ENCODE data around the gene ATP5F1B. TPM values are rescaled to one million over a fixed set of nuclear protein-coding genes. Genes with fewer than 3 reads are reported as not detected.

Gene ATP5F1B
- total and polyA plus RNA-seq, 2 of the 13 experiments (the other 11 are each of a cell fraction or from before 2014, with no cell fraction given), result 1,051 to 1,180 TPM

GRCh38 chr12:56622535-56622934 is 23.2 kb downstream of the ATP5F1B start (continued):
- TF ChIP-seq, protein P1, sequence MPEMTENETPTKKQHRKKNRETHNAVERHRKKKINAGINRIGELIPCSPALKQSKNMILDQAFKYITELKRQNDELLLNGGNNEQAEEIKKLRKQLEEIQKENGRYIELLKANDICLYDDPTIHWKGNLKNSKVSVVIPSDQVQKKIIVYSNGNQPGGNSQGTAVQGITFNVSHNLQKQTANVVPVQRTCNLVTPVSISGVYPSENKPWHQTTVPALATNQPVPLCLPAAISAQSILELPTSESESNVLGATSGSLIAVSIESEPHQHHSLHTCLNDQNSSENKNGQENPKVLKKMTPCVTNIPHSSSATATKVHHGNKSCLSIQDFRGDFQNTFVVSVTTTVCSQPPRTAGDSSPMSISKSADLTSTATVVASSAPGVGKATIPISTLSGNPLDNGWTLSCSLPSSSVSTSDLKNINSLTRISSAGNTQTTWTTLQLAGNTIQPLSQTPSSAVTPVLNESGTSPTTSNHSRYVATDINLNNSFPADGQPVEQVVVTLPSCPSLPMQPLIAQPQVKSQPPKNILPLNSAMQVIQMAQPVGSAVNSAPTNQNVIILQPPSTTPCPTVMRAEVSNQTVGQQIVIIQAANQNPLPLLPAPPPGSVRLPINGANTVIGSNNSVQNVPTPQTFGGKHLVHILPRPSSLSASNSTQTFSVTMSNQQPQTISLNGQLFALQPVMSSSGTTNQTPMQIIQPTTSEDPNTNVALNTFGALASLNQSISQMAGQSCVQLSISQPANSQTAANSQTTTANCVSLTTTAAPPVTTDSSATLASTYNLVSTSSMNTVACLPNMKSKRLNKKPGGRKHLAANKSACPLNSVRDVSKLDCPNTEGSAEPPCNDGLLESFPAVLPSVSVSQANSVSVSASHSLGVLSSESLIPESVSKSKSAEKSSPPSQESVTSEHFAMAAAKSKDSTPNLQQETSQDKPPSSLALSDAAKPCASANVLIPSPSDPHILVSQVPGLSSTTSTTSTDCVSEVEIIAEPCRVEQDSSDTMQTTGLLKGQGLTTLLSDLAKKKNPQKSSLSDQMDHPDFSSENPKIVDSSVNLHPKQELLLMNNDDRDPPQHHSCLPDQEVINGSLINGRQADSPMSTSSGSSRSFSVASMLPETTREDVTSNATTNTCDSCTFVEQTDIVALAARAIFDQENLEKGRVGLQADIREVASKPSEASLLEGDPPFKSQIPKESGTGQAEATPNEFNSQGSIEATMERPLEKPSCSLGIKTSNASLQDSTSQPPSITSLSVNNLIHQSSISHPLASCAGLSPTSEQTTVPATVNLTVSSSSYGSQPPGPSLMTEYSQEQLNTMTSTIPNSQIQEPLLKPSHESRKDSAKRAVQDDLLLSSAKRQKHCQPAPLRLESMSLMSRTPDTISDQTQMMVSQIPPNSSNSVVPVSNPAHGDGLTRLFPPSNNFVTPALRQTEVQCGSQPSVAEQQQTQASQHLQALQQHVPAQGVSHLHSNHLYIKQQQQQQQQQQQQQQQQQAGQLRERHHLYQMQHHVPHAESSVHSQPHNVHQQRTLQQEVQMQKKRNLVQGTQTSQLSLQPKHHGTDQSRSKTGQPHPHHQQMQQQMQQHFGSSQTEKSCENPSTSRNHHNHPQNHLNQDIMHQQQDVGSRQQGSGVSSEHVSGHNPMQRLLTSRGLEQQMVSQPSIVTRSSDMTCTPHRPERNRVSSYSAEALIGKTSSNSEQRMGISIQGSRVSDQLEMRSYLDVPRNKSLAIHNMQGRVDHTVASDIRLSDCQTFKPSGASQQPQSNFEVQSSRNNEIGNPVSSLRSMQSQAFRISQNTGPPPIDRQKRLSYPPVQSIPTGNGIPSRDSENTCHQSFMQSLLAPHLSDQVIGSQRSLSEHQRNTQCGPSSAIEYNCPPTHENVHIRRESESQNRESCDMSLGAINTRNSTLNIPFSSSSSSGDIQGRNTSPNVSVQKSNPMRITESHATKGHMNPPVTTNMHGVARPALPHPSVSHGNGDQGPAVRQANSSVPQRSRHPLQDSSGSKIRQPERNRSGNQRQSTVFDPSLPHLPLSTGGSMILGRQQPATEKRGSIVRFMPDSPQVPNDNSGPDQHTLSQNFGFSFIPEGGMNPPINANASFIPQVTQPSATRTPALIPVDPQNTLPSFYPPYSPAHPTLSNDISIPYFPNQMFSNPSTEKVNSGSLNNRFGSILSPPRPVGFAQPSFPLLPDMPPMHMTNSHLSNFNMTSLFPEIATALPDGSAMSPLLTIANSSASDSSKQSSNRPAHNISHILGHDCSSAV (CRISPR knock-in tag; IDR thresholded peaks at IDR 0.05; ENCODE audit: borderline replicate concordance), result no peak
- TF ChIP-seq EP300 (IDR thresholded peaks at IDR 0.05; ENCODE audit: low read depth in 2 of 2, low read length in 2 of 2), result no peak
- no peak for TF ChIP-seq EP300 (CRISPR knock-in tag; IDR thresholded peaks at IDR 0.05; ENCODE audit: borderline replicate concordance)
- no peak for TF ChIP-seq KLF9 (CRISPR knock-in tag; IDR thresholded peaks at IDR 0.05; ENCODE audit: low read depth)
- TF ChIP-seq, protein P2, sequence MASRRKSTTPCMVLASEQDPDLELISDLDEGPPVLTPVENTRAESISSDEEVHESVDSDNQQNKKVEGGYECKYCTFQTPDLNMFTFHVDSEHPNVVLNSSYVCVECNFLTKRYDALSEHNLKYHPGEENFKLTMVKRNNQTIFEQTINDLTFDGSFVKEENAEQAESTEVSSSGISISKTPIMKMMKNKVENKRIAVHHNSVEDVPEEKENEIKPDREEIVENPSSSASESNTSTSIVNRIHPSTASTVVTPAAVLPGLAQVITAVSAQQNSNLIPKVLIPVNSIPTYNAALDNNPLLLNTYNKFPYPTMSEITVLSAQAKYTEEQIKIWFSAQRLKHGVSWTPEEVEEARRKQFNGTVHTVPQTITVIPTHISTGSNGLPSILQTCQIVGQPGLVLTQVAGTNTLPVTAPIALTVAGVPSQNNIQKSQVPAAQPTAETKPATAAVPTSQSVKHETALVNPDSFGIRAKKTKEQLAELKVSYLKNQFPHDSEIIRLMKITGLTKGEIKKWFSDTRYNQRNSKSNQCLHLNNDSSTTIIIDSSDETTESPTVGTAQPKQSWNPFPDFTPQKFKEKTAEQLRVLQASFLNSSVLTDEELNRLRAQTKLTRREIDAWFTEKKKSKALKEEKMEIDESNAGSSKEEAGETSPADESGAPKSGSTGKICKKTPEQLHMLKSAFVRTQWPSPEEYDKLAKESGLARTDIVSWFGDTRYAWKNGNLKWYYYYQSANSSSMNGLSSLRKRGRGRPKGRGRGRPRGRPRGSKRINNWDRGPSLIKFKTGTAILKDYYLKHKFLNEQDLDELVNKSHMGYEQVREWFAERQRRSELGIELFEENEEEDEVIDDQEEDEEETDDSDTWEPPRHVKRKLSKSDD (CRISPR knock-in tag; IDR thresholded peaks at IDR 0.05; ENCODE audit: low read depth), result no peak
- TF ChIP-seq JDP2 (CRISPR knock-in tag; IDR thresholded peaks at IDR 0.05; ENCODE audit: borderline replicate concordance), result no peak
- TF ChIP-seq ZNF580 (CRISPR knock-in tag; IDR thresholded peaks at IDR 0.05; ENCODE audit: borderline replicate concordance, low read depth), result no peak
- no peak for TF ChIP-seq ZBTB39 (CRISPR knock-in tag; IDR thresholded peaks at IDR 0.05)
- TF ChIP-seq MLLT10 (CRISPR knock-in tag; IDR thresholded peaks at IDR 0.05), result no peak

Data from HepG2 (cell line).